ENCODE measurements around the gene CCT8. TPM values are rescaled to one million over a fixed set of nuclear protein-coding genes. Genes with fewer than 3 reads are reported as not detected.

CCT8 gene
- total and polyA plus RNA-seq, 2 experiments from 2014 or later, result 304 to 329 TPM

- TF ChIP-seq ZNF462 (CRISPR knock-in tag; IDR thresholded peaks at IDR 0.05) (no peak), ZNF114 (CRISPR knock-in tag; IDR thresholded peaks at IDR 0.05) (no peak), EZH2phosphoT487 (IDR thresholded peaks at IDR 0.05; ENCODE audit: unreplicated experiment) (no peak), REST (IDR thresholded peaks at IDR 0.05; ENCODE audit: unreplicated experiment) (no peak)
Measured at GRCh38 chr21:29072873-29073221, 601 bp downstream of the CCT8 start (continued).

- Histone ChIP-seq H3K27me3 (ENCODE audit: insufficient read depth) (no peaks in the 10 kb centered on the region), H3K4me3 (no peak overlapping the region), H3K4me1 (ENCODE audit: insufficient read depth) (no peaks in the 10 kb centered on the region), H2AFZ (no peak overlapping the region), H3K79me2 (replicated peaks; ENCODE audit: insufficient read depth) (peaks cover 31% of the 10 kb centered on the region), H3K4me2 (no peak overlapping the region), H3F3A (replicated peaks; ENCODE audit: low read depth) (peaks cover 2% of the 10 kb centered on the region; the same call in 1 of the 2 replicates), H3K36me3 (ENCODE audit: insufficient read depth) (peaks cover 91% of the 10 kb centered on the region), H3K9me2 (ENCODE audit: insufficient read depth) (no peaks in the 10 kb centered on the region), H3K27ac (ENCODE audit: low read depth) (no peak overlapping the region), H4K20me1 (replicated peaks; ENCODE audit: insufficient read depth) (peaks cover 19% of the 10 kb centered on the region)
- no peaks in the 10 kb centered on the region for H3K9me3 Mint-ChIP-seq
- DNase-seq (ENCODE audit: low spot score), result no peak
- H3K4me3 Mint-ChIP-seq, result no peak overlapping the region
- H3K27me3 Mint-ChIP-seq (ENCODE audit: insufficient read depth, low read depth, poor library complexity), result peaks cover 2% of the 10 kb centered on the region
- peaks cover 92% of the 10 kb centered on the region for H3K36me3 Mint-ChIP-seq (ENCODE audit: low read depth)
- no peak for ATAC-seq
- no peak overlapping the region for H3K27ac Mint-ChIP-seq
- H3K4me1 Mint-ChIP-seq, result no peaks in the 10 kb centered on the region
- TF ChIP-seq ZNF114 (CRISPR knock-in tag; IDR thresholded peaks at IDR 0.05) (no peak), ZNF462 (CRISPR knock-in tag; IDR thresholded peaks at IDR 0.05) (no peak), CREB1 (CRISPR knock-in tag; IDR thresholded peaks at IDR 0.05; ENCODE audit: low read depth) (no peak)
Measured at GRCh38 chr21:29064850-29065481, 8.5 kb downstream of the CCT8 start.
